WTC11 (cell line): ENCODE measurements around the gene ZCRB1.
"Not testable (repeated sequence)": the region's sequence is repeated elsewhere in the genome, so short reads cannot be mapped to it uniquely, and the experiment has no call there.

ENCODE experiments used
- JUN ChIP-seq: sonication (generic); formaldehyde crosslinking; IDR thresholded peaks from 2 replicates; pipeline ENCODE4 v1.8.0; 2023; ENCODE audit warnings: mild to moderate bottlenecking, missing genetic modification reagents
- TEAD4 ChIP-seq: sonication (generic); formaldehyde crosslinking; IDR thresholded peaks from 2 replicates; pipeline ENCODE4 v1.8.0; 2022; ENCODE audit warnings: mild to moderate bottlenecking, missing genetic modification reagents
- ZNF396 ChIP-seq: fragments of 250-450 bp; sonication (Bioruptor Pico); IDR thresholded peaks from 2 replicates; pipeline ENCODE4 v1.8.0; 2021; ENCODE audit warnings: mild to moderate bottlenecking, moderate library complexity, borderline replicate concordance
- TF ChIP-seq, protein P1 (sequence below): fragments of 200-600 bp; IDR thresholded peaks from 2 replicates; pipeline ENCODE4 v1.8.0; 2022; ENCODE audit warnings: antibody characterized with exemption

DNA sequence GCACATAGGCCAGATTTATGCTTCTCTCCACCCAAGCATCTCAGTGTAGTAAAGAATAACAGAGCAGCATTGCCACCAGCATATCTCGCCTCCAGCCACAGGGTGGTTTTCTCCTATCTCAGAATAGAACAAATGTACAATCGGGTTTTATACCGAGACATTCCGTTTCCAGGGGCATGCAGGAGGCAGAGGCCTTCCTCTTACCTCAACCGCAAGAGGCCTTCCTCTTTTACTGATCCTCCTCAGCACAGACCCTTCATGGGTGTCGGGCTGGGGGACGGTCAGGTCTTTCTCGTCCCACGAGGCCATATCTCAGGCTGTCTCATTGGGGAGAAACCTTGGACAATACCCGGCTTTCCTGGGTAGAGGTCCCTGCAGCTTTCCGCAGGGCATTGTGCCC is 4.2 kb upstream of the ZCRB1 start:
- TF ChIP-seq JUN, ZNF396, TEAD4 (CRISPR knock-in tag): not testable (repeated sequence)
- TF ChIP-seq, protein P1, sequence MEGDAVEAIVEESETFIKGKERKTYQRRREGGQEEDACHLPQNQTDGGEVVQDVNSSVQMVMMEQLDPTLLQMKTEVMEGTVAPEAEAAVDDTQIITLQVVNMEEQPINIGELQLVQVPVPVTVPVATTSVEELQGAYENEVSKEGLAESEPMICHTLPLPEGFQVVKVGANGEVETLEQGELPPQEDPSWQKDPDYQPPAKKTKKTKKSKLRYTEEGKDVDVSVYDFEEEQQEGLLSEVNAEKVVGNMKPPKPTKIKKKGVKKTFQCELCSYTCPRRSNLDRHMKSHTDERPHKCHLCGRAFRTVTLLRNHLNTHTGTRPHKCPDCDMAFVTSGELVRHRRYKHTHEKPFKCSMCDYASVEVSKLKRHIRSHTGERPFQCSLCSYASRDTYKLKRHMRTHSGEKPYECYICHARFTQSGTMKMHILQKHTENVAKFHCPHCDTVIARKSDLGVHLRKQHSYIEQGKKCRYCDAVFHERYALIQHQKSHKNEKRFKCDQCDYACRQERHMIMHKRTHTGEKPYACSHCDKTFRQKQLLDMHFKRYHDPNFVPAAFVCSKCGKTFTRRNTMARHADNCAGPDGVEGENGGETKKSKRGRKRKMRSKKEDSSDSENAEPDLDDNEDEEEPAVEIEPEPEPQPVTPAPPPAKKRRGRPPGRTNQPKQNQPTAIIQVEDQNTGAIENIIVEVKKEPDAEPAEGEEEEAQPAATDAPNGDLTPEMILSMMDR: not testable (repeated sequence)
